Natural killer cell (primary cell): ENCODE data around the gene CATSPER3. TPM values are rescaled to one million over a fixed set of nuclear protein-coding genes. Genes with fewer than 3 reads are reported as not detected.

Experiments
- ATAC-seq, 3 donors: fragments of 150-1000 bp in 2 of 3; fragments of 200-7000 bp in 1 of 3; cut with Tn5 transposase; 1 replicate in 1 of 3; 2 replicates in 2 of 3; pipeline ENCODE4 v1.10.0; 2021; ENCODE audit warnings: mild to moderate bottlenecking in 2 of 3, moderate library complexity in 2 of 3
- DNase-seq, 2 donors: peaks; one replicate each; pipeline versions ENCODE4 v3.0.0 to v3.0.0-alpha.2; 2013 to 2021; ENCODE audit warnings: mixed read lengths in 1 of 2
- H3K27ac ChIP-seq: one replicate; pipeline ENCODE4 v1.5.1; 2013; ENCODE audit warnings: mild to moderate bottlenecking, low read length
- H3K27me3 ChIP-seq: one replicate; pipeline ENCODE4 v1.6.1; 2013; ENCODE audit warnings: low read length; ENCODE audit not compliant: control insufficient read depth, insufficient read depth
- H3K36me3 ChIP-seq: one replicate; pipeline ENCODE4 v1.6.1; 2013; ENCODE audit warnings: low read length; ENCODE audit not compliant: control insufficient read depth, insufficient read depth
- H3K4me1 ChIP-seq: one replicate; pipeline ENCODE4 v1.6.1; 2013; ENCODE audit warnings: low read length; ENCODE audit not compliant: control insufficient read depth, insufficient read depth
- H3K4me3 ChIP-seq: one replicate; pipeline ENCODE4 v1.5.1; 2013; ENCODE audit warnings: low read length
- H3K9me3 ChIP-seq: one replicate; pipeline ENCODE4 v1.6.1; 2013; ENCODE audit warnings: low read length; ENCODE audit not compliant: control insufficient read depth, insufficient read depth
- H3K27ac Mint-ChIP-seq, 2 donors: one replicate each; pipeline ENCODE4 v1.8.0; 2022; ENCODE audit warnings: mild to moderate bottlenecking in 2 of 2, mixed read lengths in 2 of 2, moderate library complexity in 1 of 2
- H3K27me3 Mint-ChIP-seq, 2 donors: one replicate each; pipeline ENCODE4 v1.8.0; 2022; ENCODE audit warnings: low read depth in 2 of 2, mixed read lengths in 2 of 2
- H3K36me3 Mint-ChIP-seq: one replicate; pipeline ENCODE4 v1.8.0; 2022; ENCODE audit warnings: mixed read lengths
- H3K4me1 Mint-ChIP-seq, 2 donors: one replicate each; pipeline ENCODE4 v1.8.0; 2022; ENCODE audit warnings: mixed read lengths in 2 of 2
- H3K4me3 Mint-ChIP-seq: one replicate; pipeline ENCODE4 v1.8.0; 2022; ENCODE audit warnings: mild to moderate bottlenecking, moderate library complexity, mixed read lengths
- H3K9me3 Mint-ChIP-seq, 2 donors: one replicate each; pipeline ENCODE4 v1.8.0; 2022; ENCODE audit warnings: mixed read lengths in 2 of 2
- CTCF ChIP-seq: fragments of 200-600 bp; IDR thresholded peaks from one replicate; pipeline ENCODE4 v1.8.0; 2022; ENCODE audit warnings: antibody characterized with exemption
- WGBS: methylation state at CpG from one replicate; pipeline ENCODE4 v1.1.7; 2013; ENCODE audit warnings: missing lambda C conversion rate; ENCODE audit not compliant: insufficient coverage; 5-methylcytosine and 5-hydroxymethylcytosine counted together
- intact Hi-C: fragments of 100-400 bp; cut with micrococcal nuclease; formaldehyde crosslinking; loops from one replicate; pipeline ENCODE4 v1.14.2; 2022
- total RNA-seq, 4 donors: library from RNA; stranded (reverse); fragments of 120-200 nt in 1 of 4; gene quantifications; one replicate each; pipeline versions ENCODE4 v1.2.3 to v1.2.4, GENCODE V29; 2013 to 2022

The CATSPER3 gene
- total RNA-seq, 3 donors from 2014 or later (not counting 1 experiment from before 2014, with no cell fraction given) = 0.31 to 0.79 (median 0.55) TPM

GRCh38 chr5:134937526-134937925 lies 30.2 kb upstream of the CATSPER3 start:
- H3K4me1 Mint-ChIP-seq = no peaks in the 10 kb centered on the region
- Histone ChIP-seq H3K27ac (no peak overlapping the region), H3K4me3 (no peak overlapping the region), H3K4me1 (no peaks in the 10 kb centered on the region), H3K9me3 (no peaks in the 10 kb centered on the region), H3K27me3 (no peaks in the 10 kb centered on the region), H3K36me3 (peaks cover 6% of the 10 kb centered on the region)
- 97% methylated on average over 7 of the region's 8 CpGs for WGBS
- no peak for TF ChIP-seq CTCF
- H3K36me3 Mint-ChIP-seq = no peaks in the 10 kb centered on the region
- no peaks in the 10 kb centered on the region for H3K27me3 Mint-ChIP-seq
- no peak overlapping the region for H3K27ac Mint-ChIP-seq
- intact Hi-C loops = no loop called here
- DNase-seq = no peak
- ATAC-seq = no peak
- no peaks in the 10 kb centered on the region for H3K9me3 Mint-ChIP-seq
- H3K4me3 Mint-ChIP-seq = no peak overlapping the region

- peaks cover 8% of the 10 kb centered on the region for H3K36me3 ChIP-seq
- DNase-seq (no peak), ATAC-seq (no peak)
- Mint-ChIP-seq H3K4me1 (no peaks in the 10 kb centered on the region), H3K9me3 (no peaks in the 10 kb centered on the region), H3K27me3 (no peaks in the 10 kb centered on the region), H3K36me3 (no peaks in the 10 kb centered on the region), H3K4me3 (no peak overlapping the region), H3K27ac (no peak overlapping the region)
- no peak for TF ChIP-seq CTCF
- no peaks in the 10 kb centered on the region for H3K27me3 ChIP-seq
- intact Hi-C loops = no loop called here
- H3K27ac ChIP-seq = no peak overlapping the region
- WGBS = 98% methylated on average over 6 of the region's 6 CpGs
- H3K9me3 ChIP-seq = no peaks in the 10 kb centered on the region
- no peak overlapping the region for H3K4me3 ChIP-seq
- H3K4me1 ChIP-seq = no peaks in the 10 kb centered on the region
These were observed 29.7 kb upstream of the CATSPER3 start for GRCh38 chr5:134938030-134938429.

GRCh38 chr5:134939500-134939899 lies 28.2 kb upstream of the CATSPER3 start:
- H3K4me1 ChIP-seq = no peaks in the 10 kb centered on the region
- Mint-ChIP-seq H3K36me3 (no peaks in the 10 kb centered on the region), H3K4me1 (no peaks in the 10 kb centered on the region), H3K27me3 (no peaks in the 10 kb centered on the region), H3K4me3 (no peak overlapping the region), H3K27ac (no peak overlapping the region), H3K9me3 (no peaks in the 10 kb centered on the region)
- ATAC-seq (no peak), DNase-seq (no peak)
- H3K9me3 ChIP-seq = no peaks in the 10 kb centered on the region
- intact Hi-C loops = no loop called here
- no peaks in the 10 kb centered on the region for H3K27me3 ChIP-seq
- no peak overlapping the region for H3K4me3 ChIP-seq
- peaks cover 8% of the 10 kb centered on the region for H3K36me3 ChIP-seq
- TF ChIP-seq CTCF = no peak
- WGBS = 100% methylated on average over 1 of the region's 1 CpG
- no peak overlapping the region for H3K27ac ChIP-seq

GRCh38 chr5:134943547-134943946 lies 24.2 kb upstream of the CATSPER3 start:
- no peaks in the 10 kb centered on the region for H3K27me3 ChIP-seq
- DNase-seq = no peak
- no peak overlapping the region for H3K4me3 ChIP-seq
- H3K4me3 Mint-ChIP-seq = no peak overlapping the region
- H3K4me1 ChIP-seq = no peaks in the 10 kb centered on the region
- ATAC-seq = no peak
- H3K9me3 ChIP-seq = no peaks in the 10 kb centered on the region
- no peak for TF ChIP-seq CTCF
- no peaks in the 10 kb centered on the region for H3K27me3 Mint-ChIP-seq
- H3K36me3 Mint-ChIP-seq = no peaks in the 10 kb centered on the region
- intact Hi-C loops = no loop called here
- 100% methylated on average over 1 of the region's 1 CpG for WGBS
- H3K36me3 ChIP-seq = peaks cover 3% of the 10 kb centered on the region
- no peak overlapping the region for H3K27ac ChIP-seq
- no peak overlapping the region for H3K27ac Mint-ChIP-seq
- no peaks in the 10 kb centered on the region for H3K4me1 Mint-ChIP-seq
- H3K9me3 Mint-ChIP-seq = no peaks in the 10 kb centered on the region
